Stimulated activated CD4-positive, alpha-beta T cell treated with anti-CD3 and anti-CD28 coated beads, Interleukin-15, amount 100 ng/mL, for 1 hour (primary cell): ENCODE measurements around the gene GRIK4.
"Not testable (repeated sequence)": the region's sequence is repeated elsewhere in the genome, so short reads cannot be mapped to it uniquely, and the experiment has no call there.

Source experiments
- DNase-seq, 2 donors: peaks; one replicate each; pipeline ENCODE4 v3.0.0-alpha.2; 2020; ENCODE audit warnings: low read depth in 1 of 2, low spot score in 1 of 2

The GRIK4 gene

DNA sequence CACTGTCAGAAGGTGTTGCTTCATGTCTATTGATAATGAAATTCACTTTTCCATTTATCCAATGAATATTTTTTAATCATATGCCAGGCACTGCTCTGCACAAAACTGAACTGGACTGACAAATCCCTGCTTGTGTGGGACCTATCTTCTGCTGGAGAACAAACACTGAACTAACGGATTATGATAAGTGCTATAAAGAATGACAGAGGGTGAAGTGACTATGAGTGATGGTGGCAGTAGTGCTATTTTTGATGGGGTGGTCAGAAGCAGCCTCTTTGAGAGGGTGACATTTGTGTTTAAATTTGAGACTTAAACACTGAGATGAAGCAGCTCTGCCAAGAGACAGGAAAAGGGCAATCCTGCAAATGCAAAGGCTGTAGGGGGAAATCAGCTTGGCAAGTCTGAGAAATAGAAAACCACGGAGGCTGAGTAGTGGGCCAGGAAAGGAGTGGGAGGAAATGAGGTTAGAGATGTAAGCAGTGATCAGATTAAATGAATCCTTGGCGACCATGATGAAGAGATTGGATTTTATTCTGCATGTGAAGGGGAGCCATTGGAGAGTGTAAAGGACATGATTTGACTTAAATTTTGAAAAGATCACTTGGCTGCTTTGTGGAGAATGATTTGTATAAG is 518.4 kb downstream of the GRIK4 start:
- DNase-seq = no peak

- DNase-seq = no peak
Observed at GRCh38 chr11:121031167-121031566, 519.6 kb downstream of the GRIK4 start.

DNA sequence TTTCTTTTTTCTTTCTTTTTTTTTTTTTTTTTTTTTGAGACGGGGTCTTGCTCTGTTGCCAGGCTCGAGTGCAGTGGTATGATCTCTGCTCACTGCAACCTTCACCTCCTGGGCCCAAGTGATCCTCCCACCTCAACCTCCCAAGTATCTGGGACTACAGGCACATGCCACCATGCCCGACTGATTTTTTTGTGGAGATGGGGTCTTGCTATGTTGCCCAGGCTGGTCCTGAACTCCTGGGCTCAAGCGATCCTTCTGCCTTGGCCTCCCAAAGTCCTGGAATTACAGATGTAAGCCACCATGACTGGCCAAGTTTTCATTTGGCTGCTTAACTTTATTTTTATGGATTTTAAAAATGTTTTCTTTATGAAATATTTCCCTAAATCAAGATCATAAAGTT is 520.1 kb downstream of the GRIK4 start:
- DNase-seq = not testable (repeated sequence)

- DNase-seq = no peak
Observed at GRCh38 chr11:121032546-121032945, 521.0 kb downstream of the GRIK4 start.

GRCh38 chr11:121033635-121034034 is 522.1 kb downstream of the GRIK4 start:
- DNase-seq = no peak

DNA sequence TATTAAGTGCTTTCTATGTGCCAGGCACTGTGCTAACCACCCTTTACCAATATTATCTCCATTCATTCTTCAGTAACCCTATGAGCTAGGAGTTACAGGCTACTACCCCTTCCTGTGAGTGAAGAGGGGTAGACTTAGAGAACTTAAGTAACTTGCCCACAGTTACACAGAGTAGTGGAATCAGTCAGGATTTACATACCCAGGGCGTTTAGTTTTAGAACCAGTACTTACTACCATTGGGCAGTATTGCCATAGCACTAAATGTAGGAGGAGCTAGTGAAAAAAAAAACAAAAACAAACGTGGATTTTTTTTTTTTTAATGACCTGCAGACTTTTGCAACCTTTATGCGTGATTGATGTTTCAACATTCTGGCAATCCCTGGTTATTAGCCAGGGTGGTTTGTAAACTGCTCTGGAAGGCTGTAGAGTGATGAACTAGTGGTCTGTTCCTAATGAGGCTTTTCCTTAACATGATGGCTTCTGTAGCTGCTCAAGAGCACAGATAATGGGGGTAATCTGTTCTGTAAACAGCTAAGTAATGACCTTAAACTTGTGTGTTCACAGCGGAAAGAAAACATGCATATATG is 523.7 kb downstream of the GRIK4 start:
- no peak for DNase-seq

DNA sequence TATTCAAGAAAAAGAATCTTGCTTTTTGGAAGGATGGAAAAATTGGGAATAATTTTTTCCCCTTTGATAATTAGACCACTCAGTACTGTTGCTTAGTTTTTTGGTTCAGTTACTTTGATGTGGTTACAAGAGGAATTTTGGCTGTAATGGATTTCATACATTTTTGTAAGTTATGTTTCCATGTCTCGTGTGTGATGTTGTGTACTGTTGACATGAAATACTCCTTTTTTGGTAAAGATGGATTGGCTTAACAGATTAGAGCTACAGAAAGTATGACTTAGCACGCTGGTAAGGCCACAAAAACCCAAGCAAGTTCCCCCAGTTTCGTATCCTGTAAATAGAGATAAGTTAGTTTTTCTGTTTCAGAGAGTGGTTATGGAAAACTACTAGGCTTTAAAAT is 524.2 kb downstream of the GRIK4 start:
- no peak for DNase-seq

DNA sequence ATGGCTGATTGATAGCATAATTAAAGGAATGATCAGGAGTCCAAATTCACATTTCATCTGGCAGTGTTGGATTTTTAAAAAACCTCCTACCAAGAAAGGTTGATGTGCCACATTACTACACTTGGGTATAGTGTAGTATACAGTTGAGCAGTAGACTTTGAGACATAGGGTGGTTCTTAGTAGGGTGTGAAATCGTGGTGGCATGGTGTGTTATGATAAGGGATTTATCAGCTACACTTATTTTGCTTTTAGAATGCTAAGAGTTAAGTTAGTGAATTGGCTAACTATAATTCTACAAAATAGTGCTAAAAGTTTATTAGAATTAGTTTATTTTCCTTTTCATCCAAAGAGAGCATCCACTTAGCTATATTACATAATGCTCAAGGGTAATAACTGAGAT is 525.5 kb downstream of the GRIK4 start:
- DNase-seq = no peak
